Measurements from ENCODE around the gene KBTBD8. TPM values are rescaled to one million over a fixed set of nuclear protein-coding genes. Genes with fewer than 3 reads are reported as not detected.

KBTBD8 gene
- total and polyA plus RNA-seq, 9 of the 15 experiments (the other 6 are each of a cell fraction or from before 2014, with no cell fraction given) = 2.7 to 9.1 (median 5.6) TPM

GRCh38 chr3:66997560-66998112 lies 471 bp upstream of the KBTBD8 start (continued):
- no peak for TF ChIP-seq ZNF146 (CRISPR knock-in tag; IDR thresholded peaks at IDR 0.05; ENCODE audit: unreplicated experiment)
- TF ChIP-seq CAMTA2 (CRISPR knock-in tag; conservative IDR thresholded peaks at IDR 0.05) = no peak
- TF ChIP-seq ZNF589 (CRISPR knock-in tag; IDR thresholded peaks at IDR 0.05; ENCODE audit: low read depth) = no peak
- no peak for TF ChIP-seq SIN3A (IDR thresholded peaks at IDR 0.05; ENCODE audit: borderline replicate concordance in 2 of 2, control insufficient read depth in 1 of 2, low read depth in 2 of 2, low read length in 2 of 2)
- TF ChIP-seq HDAC2 (IDR thresholded peaks at IDR 0.05) = 0 out of 2 replicates have a peak, but pooled peaks have one; percentile 24
- TF ChIP-seq, protein P1, sequence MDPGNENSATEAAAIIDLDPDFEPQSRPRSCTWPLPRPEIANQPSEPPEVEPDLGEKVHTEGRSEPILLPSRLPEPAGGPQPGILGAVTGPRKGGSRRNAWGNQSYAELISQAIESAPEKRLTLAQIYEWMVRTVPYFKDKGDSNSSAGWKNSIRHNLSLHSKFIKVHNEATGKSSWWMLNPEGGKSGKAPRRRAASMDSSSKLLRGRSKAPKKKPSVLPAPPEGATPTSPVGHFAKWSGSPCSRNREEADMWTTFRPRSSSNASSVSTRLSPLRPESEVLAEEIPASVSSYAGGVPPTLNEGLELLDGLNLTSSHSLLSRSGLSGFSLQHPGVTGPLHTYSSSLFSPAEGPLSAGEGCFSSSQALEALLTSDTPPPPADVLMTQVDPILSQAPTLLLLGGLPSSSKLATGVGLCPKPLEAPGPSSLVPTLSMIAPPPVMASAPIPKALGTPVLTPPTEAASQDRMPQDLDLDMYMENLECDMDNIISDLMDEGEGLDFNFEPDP (CRISPR knock-in tag; IDR thresholded peaks at IDR 0.05) = no peak
- TF ChIP-seq, protein P2, sequence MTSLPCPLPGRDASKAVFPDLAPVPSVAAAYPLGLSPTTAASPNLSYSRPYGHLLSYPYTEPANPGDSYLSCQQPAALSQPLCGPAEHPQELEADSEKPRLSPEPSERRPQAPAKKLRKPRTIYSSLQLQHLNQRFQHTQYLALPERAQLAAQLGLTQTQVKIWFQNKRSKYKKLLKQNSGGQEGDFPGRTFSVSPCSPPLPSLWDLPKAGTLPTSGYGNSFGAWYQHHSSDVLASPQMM (CRISPR knock-in tag; IDR thresholded peaks at IDR 0.05) = no peak
- peak; percentile 59 for TF ChIP-seq BHLHE40 (IDR thresholded peaks at IDR 0.05; ENCODE audit: low read length)
- TF ChIP-seq, protein P3, sequence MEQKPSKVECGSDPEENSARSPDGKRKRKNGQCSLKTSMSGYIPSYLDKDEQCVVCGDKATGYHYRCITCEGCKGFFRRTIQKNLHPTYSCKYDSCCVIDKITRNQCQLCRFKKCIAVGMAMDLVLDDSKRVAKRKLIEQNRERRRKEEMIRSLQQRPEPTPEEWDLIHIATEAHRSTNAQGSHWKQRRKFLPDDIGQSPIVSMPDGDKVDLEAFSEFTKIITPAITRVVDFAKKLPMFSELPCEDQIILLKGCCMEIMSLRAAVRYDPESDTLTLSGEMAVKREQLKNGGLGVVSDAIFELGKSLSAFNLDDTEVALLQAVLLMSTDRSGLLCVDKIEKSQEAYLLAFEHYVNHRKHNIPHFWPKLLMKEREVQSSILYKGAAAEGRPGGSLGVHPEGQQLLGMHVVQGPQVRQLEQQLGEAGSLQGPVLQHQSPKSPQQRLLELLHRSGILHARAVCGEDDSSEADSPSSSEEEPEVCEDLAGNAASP (IDR thresholded peaks at IDR 0.05) = no peak
- TF ChIP-seq SAFB (IDR thresholded peaks at IDR 0.05; ENCODE audit: borderline replicate concordance, low read depth, low read length) = no peak
- TF ChIP-seq JUN (IDR thresholded peaks at IDR 0.05; ENCODE audit: borderline replicate concordance, low read depth, low read length) = peak; percentile 47; the same call in 1 of the 2 replicates
- no peak for TF ChIP-seq JUN (CRISPR knock-in tag; IDR thresholded peaks at IDR 0.05; ENCODE audit: borderline replicate concordance)
- TF ChIP-seq, protein P4, sequence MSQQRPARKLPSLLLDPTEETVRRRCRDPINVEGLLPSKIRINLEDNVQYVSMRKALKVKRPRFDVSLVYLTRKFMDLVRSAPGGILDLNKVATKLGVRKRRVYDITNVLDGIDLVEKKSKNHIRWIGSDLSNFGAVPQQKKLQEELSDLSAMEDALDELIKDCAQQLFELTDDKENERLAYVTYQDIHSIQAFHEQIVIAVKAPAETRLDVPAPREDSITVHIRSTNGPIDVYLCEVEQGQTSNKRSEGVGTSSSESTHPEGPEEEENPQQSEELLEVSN (IDR thresholded peaks at IDR 0.05; ENCODE audit: borderline replicate concordance in 1 of 2, extremely low read depth in 1 of 2, insufficient read depth in 1 of 2, insufficient read length in 1 of 2, low read depth in 1 of 2, low read length in 1 of 2, poor library complexity in 1 of 2, severe bottlenecking in 1 of 2) = no peak
- TF ChIP-seq ZEB2 (IDR thresholded peaks at IDR 0.05) = no peak
- TF ChIP-seq CXXC5 (CRISPR knock-in tag; IDR thresholded peaks at IDR 0.05) = peak; percentile 7
- no peak for TF ChIP-seq PCBP1 (IDR thresholded peaks at IDR 0.05; ENCODE audit: low read depth, low read length, poor library complexity, severe bottlenecking)
- TF ChIP-seq FOSL1 (tag; conservative IDR thresholded peaks at IDR 0.05) = peak; percentile 93
- no peak for TF ChIP-seq FIP1L1 (IDR thresholded peaks at IDR 0.05; ENCODE audit: low read depth, low read length, poor library complexity, severe bottlenecking)
- TF ChIP-seq ARHGAP35 (IDR thresholded peaks at IDR 0.05; ENCODE audit: partially characterized antibody) = no peak
- TF ChIP-seq RAD21 (CRISPR knock-in tag; conservative IDR thresholded peaks at IDR 0.05 in 1 of 2, IDR thresholded peaks at IDR 0.05 in 1 of 2) = no peak
